GM21526 (cell line): Measurements from ENCODE around the gene TNFRSF13B.
"Not testable (repeated sequence)": the region's sequence is repeated elsewhere in the genome, so short reads cannot be mapped to it uniquely, and the experiment has no call there.

Experiments used
- ATAC-seq: cut with Tn5 transposase; IDR thresholded peaks from one replicate; pipeline ENCODE4 v1.9.1; 2021; ENCODE audit warnings: moderate library complexity; ENCODE audit not compliant: unreplicated experiment, low FRiP score

TNFRSF13B gene

DNA sequence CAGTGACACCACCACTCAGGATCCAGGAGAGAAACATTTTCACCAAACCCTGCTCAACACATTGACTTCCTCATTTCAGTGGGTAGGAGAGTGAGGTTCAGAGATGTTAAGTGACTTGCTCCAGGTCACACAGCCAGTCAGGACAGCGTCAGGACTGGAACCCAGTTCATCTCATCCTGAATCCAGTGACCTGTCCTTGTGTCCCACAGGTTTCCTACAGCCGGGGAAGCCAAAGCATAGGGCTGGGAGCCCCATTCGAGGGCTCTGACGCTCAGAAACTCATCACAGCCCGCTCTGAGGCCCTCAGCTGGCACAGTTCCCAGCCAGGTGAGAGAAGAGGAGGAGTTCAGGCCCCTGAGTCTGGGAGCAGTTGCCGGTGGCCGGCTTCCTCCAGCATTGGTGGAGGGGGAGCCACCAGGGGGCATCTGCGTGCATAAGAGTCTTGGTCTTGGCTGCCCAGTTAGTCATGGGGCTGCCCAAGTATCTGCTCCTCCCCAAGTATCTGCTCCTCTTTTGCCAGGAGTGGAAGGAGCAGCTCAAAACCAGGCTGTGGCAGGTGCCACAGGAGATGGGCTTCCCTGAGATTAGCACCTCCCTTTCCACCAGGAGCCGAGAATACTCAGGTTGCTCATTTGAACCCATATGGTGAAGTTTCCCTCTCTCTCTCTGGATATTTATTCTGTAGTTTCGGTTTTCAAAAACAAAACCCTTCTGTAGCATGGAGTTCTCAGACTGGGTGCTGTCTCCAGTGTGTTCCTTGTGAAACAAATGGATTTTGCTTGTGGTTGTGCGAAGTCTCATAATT is 56.0 kb downstream of the TNFRSF13B start:
- ATAC-seq: peak; percentile 52

DNA sequence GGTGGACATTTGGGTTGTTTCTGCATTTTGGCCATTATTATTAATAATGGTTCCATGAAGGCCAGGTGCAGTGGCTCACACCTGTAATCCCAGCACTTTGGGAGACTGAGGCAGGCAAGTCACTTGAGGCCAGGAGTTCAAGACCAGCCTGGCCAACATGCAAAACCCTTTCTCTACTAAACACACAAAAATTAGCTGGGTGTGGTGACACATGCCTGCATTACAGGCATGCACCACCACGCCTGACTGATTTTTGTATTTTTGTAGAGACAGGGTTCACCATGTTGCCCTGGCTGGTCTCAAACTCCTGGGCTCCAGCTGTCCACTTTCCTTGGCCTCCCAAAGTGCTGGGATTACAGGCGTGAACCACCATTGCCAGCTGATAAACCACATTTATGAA is 58.5 kb downstream of the TNFRSF13B start:
- ATAC-seq: no peak

DNA sequence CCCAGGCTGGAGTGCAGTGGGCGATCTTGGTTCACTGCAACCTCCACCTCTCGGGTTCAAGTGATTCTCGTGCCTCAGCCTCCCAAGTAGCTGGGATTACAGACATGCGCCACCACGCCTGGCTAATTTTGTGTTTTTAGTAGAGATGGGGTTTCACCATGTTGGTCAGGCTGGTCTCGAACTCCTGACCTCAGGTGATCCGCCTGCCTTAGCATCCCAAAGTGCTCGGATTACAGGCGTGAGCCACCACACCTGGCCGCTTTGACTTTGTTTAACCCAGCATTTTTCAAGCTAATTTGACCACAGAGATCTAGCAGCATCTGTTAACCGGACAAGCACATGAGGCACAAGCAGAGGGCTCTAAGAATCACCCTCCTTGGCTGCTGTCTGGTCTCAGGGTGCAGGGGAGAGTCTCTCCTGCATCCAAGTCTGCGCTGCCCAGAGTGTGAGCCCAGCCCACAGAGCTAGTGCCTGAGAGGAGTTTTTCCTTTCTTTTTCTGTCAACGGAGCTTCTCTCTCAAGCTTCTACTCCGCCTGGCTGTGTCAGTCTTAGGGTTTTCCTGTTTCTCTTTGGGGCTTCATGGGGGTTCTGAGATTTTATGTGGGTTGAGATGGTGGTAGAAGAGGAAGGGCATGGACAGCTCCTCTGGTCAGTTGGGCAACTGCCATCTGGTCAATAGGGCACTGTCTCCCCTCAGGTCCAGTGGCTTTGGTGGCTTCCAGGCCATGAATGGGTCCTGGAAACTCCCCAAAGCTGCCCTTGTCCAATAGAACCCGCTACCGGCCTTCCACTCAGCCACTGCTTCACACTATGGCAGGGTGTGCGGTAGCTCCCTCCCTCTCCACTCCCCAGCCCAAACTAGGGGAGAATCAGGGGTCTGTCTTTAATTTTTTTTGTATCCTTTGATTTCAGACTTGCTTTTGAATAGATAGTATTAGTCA is 59.6 kb downstream of the TNFRSF13B start:
- ATAC-seq: no peak

DNA sequence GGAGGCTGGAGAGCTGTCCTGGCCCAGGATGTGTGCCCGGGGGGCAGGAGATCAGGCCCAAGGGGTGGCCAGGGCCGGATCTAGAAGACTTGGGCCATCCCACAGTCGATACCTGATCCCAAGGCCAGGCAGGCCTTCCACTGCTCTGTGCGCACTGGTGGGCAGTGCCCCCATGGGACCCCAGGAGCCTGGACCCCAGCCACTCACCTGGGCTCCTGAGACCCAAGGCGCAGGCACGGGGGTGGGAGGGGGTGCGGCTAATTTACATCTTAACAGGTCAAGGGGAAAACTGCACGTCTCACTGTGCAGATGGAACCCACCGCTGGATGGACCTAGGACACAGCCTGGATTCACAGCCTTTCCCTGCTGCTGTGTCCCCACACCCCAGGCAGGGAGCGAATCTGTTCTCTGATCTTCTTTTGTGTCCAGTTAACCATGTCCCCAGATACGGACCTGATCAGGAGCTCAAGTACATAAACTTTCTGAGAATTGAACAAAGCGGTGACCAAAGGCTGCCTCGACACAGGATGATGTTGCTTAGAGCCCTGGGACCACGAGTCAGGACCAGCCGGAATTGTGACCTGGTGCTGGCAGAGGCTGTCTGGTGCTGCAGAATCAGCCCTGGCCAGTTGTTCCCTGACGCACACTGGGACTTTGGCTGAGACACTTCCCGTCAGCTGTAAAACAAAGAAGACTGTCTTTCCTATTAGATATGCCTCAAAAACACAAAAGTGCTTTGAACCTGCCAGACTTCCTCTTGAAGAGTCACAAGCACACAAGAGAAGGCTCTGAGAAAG is 60.6 kb downstream of the TNFRSF13B start:
- ATAC-seq: no peak

DNA sequence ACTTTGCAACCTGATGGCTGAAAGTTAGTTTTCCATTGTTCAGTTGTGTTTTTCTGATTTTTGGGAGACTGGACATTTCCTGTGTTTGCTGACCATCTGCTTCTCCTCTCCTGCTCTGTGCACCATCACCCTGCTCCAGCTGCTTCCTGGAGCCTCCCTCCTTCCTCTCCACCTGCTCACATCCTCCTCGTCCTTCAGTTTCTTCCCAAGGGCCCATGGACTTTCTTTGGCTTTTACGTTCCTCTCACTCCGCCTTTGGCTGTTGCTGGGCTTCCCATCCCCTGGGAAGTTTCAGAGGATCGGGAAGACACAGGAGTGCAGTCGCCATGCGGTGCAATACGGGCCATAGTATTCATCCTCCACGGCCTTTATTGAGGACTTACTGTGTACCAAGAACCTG is 61.6 kb downstream of the TNFRSF13B start:
- ATAC-seq: no peak

DNA sequence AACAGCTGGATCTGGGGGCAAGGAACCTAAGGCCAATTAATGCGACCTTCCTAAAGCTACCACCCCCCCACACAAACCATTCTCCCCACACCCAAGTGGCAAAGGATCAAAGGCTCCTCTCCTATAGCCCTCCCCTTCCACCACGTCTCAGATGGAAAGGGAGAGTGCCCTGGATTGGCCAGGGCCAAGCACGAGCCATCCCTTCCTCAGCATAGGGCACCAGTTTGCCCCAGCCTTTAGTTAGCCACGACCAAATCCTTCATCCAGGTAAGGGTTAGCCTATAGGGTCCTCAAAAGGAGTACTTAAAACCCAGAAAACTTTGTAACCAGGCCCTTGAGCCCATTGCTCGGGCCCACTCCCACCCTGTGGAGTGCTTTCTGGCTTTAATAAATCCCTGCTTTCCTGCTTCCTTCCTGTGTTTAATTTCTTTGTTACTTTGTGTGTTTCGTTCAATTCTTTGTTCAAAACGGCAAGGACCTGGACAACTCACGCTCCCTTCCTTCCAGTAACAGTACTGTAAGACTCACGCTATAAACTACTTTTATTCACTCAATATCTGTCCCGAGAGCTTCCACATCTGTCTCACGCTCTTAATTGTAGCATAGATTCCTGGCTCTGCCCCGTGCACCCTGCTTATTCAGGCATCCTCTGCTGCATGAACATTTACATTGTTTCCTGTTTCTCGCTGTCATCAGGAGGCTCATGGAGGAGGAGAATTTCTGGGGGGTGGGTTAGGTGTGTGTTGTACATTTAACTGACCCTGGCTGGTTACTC is 62.3 kb downstream of the TNFRSF13B start:
- ATAC-seq: no peak

DNA sequence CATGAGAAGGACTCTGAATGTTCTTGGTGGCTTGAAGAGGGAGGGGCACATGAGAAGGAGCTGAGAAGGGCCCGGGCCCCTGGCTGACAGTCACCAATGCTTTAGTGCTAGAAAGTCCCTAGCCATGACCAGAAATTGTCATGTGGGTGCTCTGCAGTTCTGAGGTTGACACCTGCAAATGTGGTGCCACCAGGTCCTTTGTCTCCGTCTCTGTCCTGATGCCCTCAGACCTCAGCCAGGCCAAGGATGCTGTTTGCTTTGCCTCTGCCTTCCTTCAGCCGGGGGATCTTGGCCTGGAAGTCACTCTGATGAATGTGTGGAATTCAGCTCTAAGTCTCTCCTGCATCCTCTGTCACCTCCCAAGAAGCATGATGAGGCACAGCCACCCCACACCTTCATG is 63.6 kb downstream of the TNFRSF13B start:
- no peak for ATAC-seq

DNA sequence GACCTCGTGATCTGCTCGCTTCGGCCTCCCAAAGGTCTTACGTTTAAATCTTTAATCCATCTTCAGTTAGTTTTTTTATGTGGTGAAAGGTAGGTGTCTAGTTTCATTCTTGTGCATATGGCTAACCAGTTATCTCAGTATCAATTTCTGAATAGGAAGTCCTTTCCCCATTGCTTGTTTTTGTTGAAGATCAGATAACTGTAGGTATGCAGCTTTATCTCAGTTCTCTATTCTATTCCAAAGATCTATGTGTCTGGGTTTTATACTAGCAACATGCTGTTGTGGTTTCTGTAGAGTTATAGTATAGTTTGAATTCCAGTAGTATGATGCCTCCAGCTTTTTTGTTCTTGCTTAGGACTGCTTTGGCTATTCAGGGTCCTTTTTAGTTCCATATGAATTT is 65.2 kb downstream of the TNFRSF13B start:
- no peak for ATAC-seq

DNA sequence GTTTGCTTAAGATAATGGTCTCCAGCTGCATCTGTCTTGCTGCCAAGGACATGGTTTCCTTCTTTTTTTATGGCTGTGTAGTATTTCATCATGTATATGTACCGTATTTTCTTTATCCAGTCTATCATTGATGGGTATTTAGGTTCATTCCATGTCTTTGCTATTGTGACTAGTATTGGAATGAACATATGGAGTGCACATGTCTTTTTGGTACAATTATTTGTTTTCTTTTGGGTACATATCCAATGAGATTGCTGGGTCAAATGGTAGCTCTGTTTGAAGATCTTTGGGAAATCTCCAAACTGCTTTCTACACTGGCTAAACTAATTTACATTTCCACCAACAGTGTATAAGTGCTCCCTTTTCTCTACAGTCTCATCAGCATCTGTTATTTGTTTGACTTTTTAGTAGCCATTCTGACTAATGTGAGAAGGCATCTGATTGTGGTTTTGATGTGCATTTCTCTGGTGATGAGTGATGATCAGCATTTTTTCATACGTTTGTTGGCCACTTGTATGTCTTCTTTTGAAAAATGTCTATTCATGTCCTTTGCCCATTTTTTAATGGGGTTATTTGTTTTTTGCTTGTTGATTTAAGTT is 66.2 kb downstream of the TNFRSF13B start:
- no peak for ATAC-seq

DNA sequence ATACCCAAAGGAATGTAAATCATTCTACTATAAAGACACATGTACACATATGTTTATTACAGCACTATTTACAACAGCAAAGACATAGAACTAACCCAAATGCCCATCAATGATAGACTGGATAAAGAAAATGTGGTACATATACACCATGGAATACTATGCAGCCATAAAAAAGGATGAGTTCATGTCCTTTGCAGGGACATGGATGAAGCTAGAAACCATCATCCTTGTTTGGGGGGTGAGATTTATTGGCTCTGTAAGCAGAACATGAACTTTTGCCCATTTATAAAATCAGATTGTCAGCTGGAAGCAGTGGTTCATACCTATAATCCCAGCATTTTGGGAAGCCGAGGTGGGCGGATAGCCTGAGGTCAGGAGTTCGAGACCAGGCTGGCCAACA is 68.8 kb downstream of the TNFRSF13B start:
- ATAC-seq: not testable (repeated sequence)

DNA sequence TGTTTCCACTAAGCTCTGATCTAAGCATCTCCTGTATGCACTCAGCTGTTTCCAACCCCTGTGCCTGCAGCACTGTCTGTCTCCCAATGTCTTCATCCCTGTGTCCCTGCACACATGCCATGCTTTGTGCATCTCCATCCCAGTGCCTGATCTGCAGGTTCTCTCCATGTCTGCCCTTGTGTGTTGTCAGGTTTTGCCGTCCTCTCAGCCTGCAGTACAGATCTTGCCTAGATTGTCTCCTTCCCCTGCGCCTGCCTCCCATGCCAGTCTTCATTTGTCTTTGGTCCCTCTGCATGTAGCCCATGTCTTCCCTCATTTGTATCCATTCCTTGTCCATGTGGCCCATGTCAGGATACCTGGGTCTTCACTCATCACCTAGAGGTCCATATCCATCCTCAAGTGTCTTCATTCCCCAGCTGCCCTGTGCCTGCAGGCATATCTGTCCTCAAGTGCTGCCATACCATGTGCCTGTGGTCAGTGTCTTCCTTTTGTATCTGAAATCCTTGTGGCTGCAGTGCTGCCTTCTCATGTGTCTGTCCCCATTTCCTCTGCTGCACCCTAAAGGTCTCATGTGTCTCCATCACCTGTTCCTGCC is 71.5 kb downstream of the TNFRSF13B start:
- ATAC-seq: no peak

DNA sequence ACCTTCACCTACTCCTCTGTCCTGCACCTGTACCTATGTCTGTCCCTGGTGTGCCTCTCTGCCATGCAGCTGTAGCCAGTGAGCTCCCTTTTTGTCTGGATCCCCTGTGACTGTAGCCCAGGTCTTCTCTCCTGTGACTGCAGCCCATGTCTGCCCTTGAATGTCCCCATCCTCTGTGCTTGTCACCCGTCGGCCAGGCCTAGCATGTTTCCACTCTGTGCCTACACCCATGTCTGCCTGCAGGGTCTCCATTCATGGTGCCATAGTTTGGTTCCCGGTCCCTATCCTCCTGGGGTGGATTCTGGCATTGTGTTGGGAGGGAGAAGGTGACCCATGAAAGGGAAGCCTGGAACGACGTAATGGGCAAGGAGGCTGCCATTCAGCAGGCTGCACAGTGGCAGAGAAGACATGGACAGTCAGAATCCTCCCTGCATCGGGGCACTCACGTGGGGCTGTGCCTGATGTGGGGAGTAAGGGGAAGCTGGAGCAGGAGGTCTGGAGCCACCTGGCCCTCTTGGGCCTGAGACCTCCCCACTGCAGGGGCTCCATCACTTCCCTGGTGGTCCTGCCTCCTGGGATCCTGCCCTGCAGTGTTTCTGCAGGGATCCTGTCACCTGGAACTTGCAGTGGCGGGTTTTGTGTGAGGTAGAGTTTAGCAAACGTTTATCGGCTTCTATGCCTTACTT is 74.6 kb downstream of the TNFRSF13B start:
- not testable (repeated sequence) for ATAC-seq

DNA sequence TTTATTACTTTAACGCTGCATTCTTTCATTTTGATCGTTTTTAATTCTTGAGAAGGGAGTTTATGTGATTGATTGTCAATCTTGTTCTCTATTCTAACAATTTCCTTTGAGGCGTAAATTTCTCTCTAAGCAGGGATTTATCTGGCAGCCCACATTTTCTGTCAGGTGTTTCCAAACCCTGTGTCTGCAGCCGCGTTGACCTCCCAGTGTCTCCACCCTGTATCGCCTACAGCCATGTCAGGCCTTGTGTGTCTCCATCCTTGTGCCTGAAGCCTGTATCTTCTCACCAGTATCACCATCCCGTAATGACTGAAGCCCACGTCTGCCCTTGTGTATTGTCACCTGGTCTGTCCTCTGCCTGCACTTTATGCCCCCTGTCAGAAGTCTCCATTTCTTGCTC is 75.7 kb downstream of the TNFRSF13B start:
- ATAC-seq: not testable (repeated sequence)

DNA sequence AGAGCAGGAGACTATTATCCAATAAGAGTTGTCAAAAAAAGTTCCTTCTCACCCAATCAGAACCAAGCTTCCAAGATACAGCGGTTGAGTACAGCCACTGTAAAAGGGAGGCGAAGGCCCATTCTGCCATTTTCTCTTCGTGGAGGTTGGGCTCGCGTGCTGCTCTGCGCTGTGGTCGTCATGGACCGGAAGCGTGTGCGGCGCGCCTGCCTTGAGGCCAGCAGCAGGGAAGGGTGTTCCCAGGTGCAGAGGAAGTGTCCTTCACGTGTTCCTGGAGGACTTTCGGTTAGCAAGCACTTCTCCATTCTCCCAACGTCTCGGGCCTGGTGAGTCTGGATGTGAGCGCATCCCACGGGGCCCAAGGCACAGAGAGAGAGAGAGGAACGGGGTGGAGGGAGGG is 78.4 kb downstream of the TNFRSF13B start:
- ATAC-seq: not testable (repeated sequence)

DNA sequence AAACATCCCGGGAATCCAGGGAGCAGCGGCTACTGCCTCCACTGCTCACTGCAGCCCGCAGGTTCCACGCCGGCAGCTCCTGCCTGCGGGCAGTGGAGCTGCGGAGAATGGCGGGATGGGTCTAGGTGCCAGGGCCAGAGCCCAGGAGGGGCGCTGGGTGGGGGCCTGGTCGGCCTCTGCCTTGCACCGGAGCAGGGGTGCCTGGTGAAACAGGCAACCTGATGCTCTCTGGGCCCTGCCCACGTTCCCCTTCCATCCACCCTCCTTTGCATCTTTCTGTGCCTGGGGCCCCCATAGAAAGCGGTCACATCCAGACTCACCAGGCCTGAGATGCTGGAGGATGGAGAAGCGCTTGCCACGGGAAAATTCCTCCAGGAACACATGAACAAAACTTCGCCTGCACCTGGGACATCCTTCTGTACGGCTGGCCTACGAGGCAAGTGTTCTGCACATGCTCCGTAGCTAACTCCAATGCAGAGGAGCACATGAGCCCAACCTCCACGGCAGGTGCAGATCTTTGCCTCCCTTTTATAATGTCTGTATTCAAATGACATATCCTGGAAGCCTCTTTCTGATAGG is 79.0 kb downstream of the TNFRSF13B start:
- ATAC-seq: not testable (repeated sequence)

DNA sequence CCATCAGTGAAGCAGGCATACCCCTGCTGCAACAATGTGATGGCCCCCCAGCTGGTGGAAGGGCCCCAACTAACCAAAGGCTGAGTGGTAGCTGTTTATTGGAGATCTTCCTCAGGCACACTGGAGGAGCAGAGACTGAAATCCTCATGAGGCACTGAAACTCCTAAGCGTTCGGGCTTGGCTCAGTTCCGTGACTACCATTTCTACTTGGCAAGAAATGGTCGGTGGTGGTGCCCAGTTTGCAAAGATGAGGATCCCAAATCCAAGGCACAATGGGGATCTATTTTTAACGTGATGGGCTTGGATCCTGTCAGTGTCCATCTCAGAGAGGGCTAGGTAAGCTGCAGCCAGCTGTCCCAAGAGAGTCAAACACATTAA is 82.8 kb downstream of the TNFRSF13B start:
- ATAC-seq: no peak
